HepG2 (cell line): ENCODE measurements around the gene ADAMTS8.

Experiments
- ATF3 ChIP-seq: sonication (generic); formaldehyde crosslinking; IDR thresholded peaks from 2 replicates; pipeline ENCODE4 v1.4.0; 2020; ENCODE audit warnings: missing genetic modification reagents
- CTCF ChIP-seq: sonication (generic); formaldehyde crosslinking; IDR thresholded peaks from 2 replicates; pipeline ENCODE4 v1.5.0; 2020; ENCODE audit warnings: mild to moderate bottlenecking, missing genetic modification reagents, moderate library complexity
- REST ChIP-seq, 2 experiments: IDR thresholded peaks; 2 replicates each; pipeline ENCODE4 v1.6.1; 2011 to 2012; ENCODE audit warnings: low read length in 2 of 2, borderline replicate concordance in 1 of 2, low read depth in 1 of 2, mild to moderate bottlenecking in 1 of 2, moderate library complexity in 1 of 2
- SNAPC4 ChIP-seq: sonication (generic); formaldehyde crosslinking; IDR thresholded peaks from 2 replicates; pipeline ENCODE4 v1.4.0; 2020; ENCODE audit warnings: mild to moderate bottlenecking, missing genetic modification reagents
- U2AF1 ChIP-seq: fragments of 200-400 bp; formaldehyde crosslinking; optimal IDR thresholded peaks from 2 replicates; pipeline ENCODE3; 2017; ENCODE audit warnings: mild to moderate bottlenecking, low read depth, low read length

- no peak for TF ChIP-seq SNAPC4
- TF ChIP-seq ATF3 (CRISPR knock-in tag): no peak
- no peak for TF ChIP-seq REST (IDR thresholded peaks at IDR 0.05; ENCODE audit: borderline replicate concordance in 1 of 2, low read depth in 1 of 2, low read length in 2 of 2)
- TF ChIP-seq U2AF1: no peak
- TF ChIP-seq CTCF (CRISPR knock-in tag): no peak
These were observed 10.7 kb upstream of the ADAMTS8 start for GRCh38 chr11:130439160-130439519.
